Activated T-cell treated with anti-CD3 and anti-CD28 coated beads, Interleukin-2, amount 50 U/mL, for 4 hours (primary cell): ENCODE data around the gene HSBP1L1. TPM values are rescaled to one million over a fixed set of nuclear protein-coding genes. Genes with fewer than 3 reads are reported as not detected.
"Not testable (repeated sequence)": the region's sequence is repeated elsewhere in the genome, so short reads cannot be mapped to it uniquely, and the experiment has no call there.

Experiments used
- ATAC-seq, 2 donors: fragments of 200-7000 bp; cut with Tn5 transposase; one replicate each; pipeline ENCODE4 v1.10.0; 2021
- DNase-seq: peaks from one replicate; pipeline ENCODE4 v3.0.0-alpha.2; 2020
- H3K27me3 Mint-ChIP-seq: one replicate; pipeline ENCODE4 v1.8.0; 2021; ENCODE audit warnings: low read depth, mixed read lengths
- H3K36me3 Mint-ChIP-seq: one replicate; pipeline ENCODE4 v1.8.0; 2022; ENCODE audit warnings: mixed read lengths; ENCODE audit not compliant: insufficient read depth
- H3K4me1 Mint-ChIP-seq: one replicate; pipeline ENCODE4 v1.8.0; 2021; ENCODE audit warnings: low read depth, mixed read lengths
- H3K4me3 Mint-ChIP-seq: one replicate; pipeline ENCODE4 v1.8.0; 2021; ENCODE audit warnings: mild to moderate bottlenecking, moderate library complexity, mixed read lengths
- H3K9me3 Mint-ChIP-seq: one replicate; pipeline ENCODE4 v1.8.0; 2021; ENCODE audit warnings: mixed read lengths
- total RNA-seq, 3 donors: library from RNA; stranded (reverse); gene quantifications; one replicate each; pipeline ENCODE4 v1.2.1, GENCODE V29; 2021

The HSBP1L1 gene
- total RNA-seq, 3 donors from 2014 or later, result 1.5 to 4.8 (median 2.2) TPM

- Mint-ChIP-seq H3K4me3 (peak within 1 kb of the TSS; percentile 96), H3K36me3 (peaks cover 17% of the 10 kb centered on the region), H3K9me3 (no peaks in the 10 kb centered on the region), H3K27me3 (no peaks in the 10 kb centered on the region), H3K4me1 (peaks cover 33% of the 10 kb centered on the region)
- DNase-seq (peak; percentile 83), ATAC-seq (peak; percentile 97 to 98)
Measured at GRCh38 chr18:79988451-79989194, 24.2 kb downstream of the HSBP1L1 start, which contains the start of gene TXNL4A. Gene TXNL4A, minus strand, starts transcription at chr18:79988563. Its CDS starts 171 bp downstream, at chr18:79988392.

- ATAC-seq, result no peak
- no peak for DNase-seq
Measured at GRCh38 chr18:79989195-79989497, 24.7 kb downstream of the HSBP1L1 start.

GRCh38 chr18:79991494-79991893 lies 27.1 kb downstream of the HSBP1L1 start:
- no peak for DNase-seq
- no peak overlapping the region for H3K4me3 Mint-ChIP-seq
- ATAC-seq, result no peak
- peaks cover 10% of the 10 kb centered on the region for H3K4me1 Mint-ChIP-seq
- H3K9me3 Mint-ChIP-seq, result no peaks in the 10 kb centered on the region
- peaks cover 1% of the 10 kb centered on the region for H3K36me3 Mint-ChIP-seq
- H3K27me3 Mint-ChIP-seq, result no peaks in the 10 kb centered on the region

More at GRCh38 chr18:79989195-79989497, 24.7 kb downstream of the HSBP1L1 start:
- Mint-ChIP-seq H3K4me3 (peak overlapping the region; percentile 96), H3K4me1 (peaks cover 28% of the 10 kb centered on the region), H3K36me3 (peaks cover 15% of the 10 kb centered on the region), H3K27me3 (no peaks in the 10 kb centered on the region), H3K9me3 (no peaks in the 10 kb centered on the region)

- ATAC-seq, result peak in 1 of 2 donors; percentile 50
- not testable (repeated sequence) for H3K27me3 Mint-ChIP-seq, H3K4me1 Mint-ChIP-seq, H3K36me3 Mint-ChIP-seq, H3K4me3 Mint-ChIP-seq, DNase-seq
- H3K9me3 Mint-ChIP-seq, result peaks cover 13% of the 10 kb centered on the region
Measured at GRCh38 chr18:79999701-80000100, 35.3 kb downstream of the HSBP1L1 start.

- peaks cover 8% of the 10 kb centered on the region for H3K36me3 Mint-ChIP-seq
- no peak for DNase-seq
- no peaks in the 10 kb centered on the region for H3K27me3 Mint-ChIP-seq
- no peak for ATAC-seq
- no peaks in the 10 kb centered on the region for H3K4me1 Mint-ChIP-seq
- no peak overlapping the region for H3K4me3 Mint-ChIP-seq
- peaks cover 13% of the 10 kb centered on the region for H3K9me3 Mint-ChIP-seq
Measured at GRCh38 chr18:80000877-80001276, 36.4 kb downstream of the HSBP1L1 start.

- no peaks in the 10 kb centered on the region for H3K27me3 Mint-ChIP-seq
- H3K4me1 Mint-ChIP-seq, result no peaks in the 10 kb centered on the region
- peaks cover 13% of the 10 kb centered on the region for H3K9me3 Mint-ChIP-seq
- H3K4me3 Mint-ChIP-seq, result no peak overlapping the region
- DNase-seq (no peak), ATAC-seq (no peak)
- H3K36me3 Mint-ChIP-seq, result peaks cover 8% of the 10 kb centered on the region
Measured at GRCh38 chr18:80002468-80002867, 38.0 kb downstream of the HSBP1L1 start.

- no peak for ATAC-seq
- DNase-seq, result no peak
- Mint-ChIP-seq H3K9me3 (peaks cover 15% of the 10 kb centered on the region), H3K36me3 (peaks cover 6% of the 10 kb centered on the region), H3K27me3 (no peaks in the 10 kb centered on the region), H3K4me3 (no peak overlapping the region), H3K4me1 (no peaks in the 10 kb centered on the region)
Measured at GRCh38 chr18:80004600-80005342, 40.3 kb downstream of the HSBP1L1 start.

GRCh38 chr18:80006724-80007123 lies 42.3 kb downstream of the HSBP1L1 start:
- no peaks in the 10 kb centered on the region for H3K27me3 Mint-ChIP-seq
- no peaks in the 10 kb centered on the region for H3K4me1 Mint-ChIP-seq
- no peak for DNase-seq
- no peak overlapping the region for H3K4me3 Mint-ChIP-seq
- H3K36me3 Mint-ChIP-seq, result peaks cover 5% of the 10 kb centered on the region
- peaks cover 12% of the 10 kb centered on the region for H3K9me3 Mint-ChIP-seq
- no peak for ATAC-seq

GRCh38 chr18:80009661-80010550 lies 45.5 kb downstream of the HSBP1L1 start:
- peaks cover 20% of the 10 kb centered on the region for H3K9me3 Mint-ChIP-seq
- no peak overlapping the region for H3K4me3 Mint-ChIP-seq
- no peak for DNase-seq
- no peaks in the 10 kb centered on the region for H3K4me1 Mint-ChIP-seq
- no peaks in the 10 kb centered on the region for H3K27me3 Mint-ChIP-seq
- peaks cover 4% of the 10 kb centered on the region for H3K36me3 Mint-ChIP-seq
- ATAC-seq, result no peak

GRCh38 chr18:80010551-80010906 lies 46.1 kb downstream of the HSBP1L1 start:
- no peaks in the 10 kb centered on the region for H3K27me3 Mint-ChIP-seq
- ATAC-seq, result no peak
- no peak overlapping the region for H3K4me3 Mint-ChIP-seq

GRCh38 chr18:80011496-80012137 lies 47.2 kb downstream of the HSBP1L1 start:
- not testable (repeated sequence) for H3K36me3 Mint-ChIP-seq, ATAC-seq, H3K27me3 Mint-ChIP-seq, H3K4me3 Mint-ChIP-seq, H3K4me1 Mint-ChIP-seq, DNase-seq
- H3K9me3 Mint-ChIP-seq, result peaks cover 20% of the 10 kb centered on the region

More at GRCh38 chr18:80010551-80010906, 46.1 kb downstream of the HSBP1L1 start:
- H3K36me3 Mint-ChIP-seq, result peaks cover 4% of the 10 kb centered on the region
- H3K9me3 Mint-ChIP-seq, result peaks cover 20% of the 10 kb centered on the region
- H3K4me1 Mint-ChIP-seq, result no peaks in the 10 kb centered on the region
- no peak for DNase-seq

GRCh38 chr18:80012714-80013113 lies 48.3 kb downstream of the HSBP1L1 start:
- DNase-seq (no peak), ATAC-seq (no peak)
- no peak overlapping the region for H3K4me3 Mint-ChIP-seq
- H3K36me3 Mint-ChIP-seq, result peaks cover 4% of the 10 kb centered on the region
- H3K9me3 Mint-ChIP-seq, result peaks cover 20% of the 10 kb centered on the region
- no peaks in the 10 kb centered on the region for H3K4me1 Mint-ChIP-seq
- H3K27me3 Mint-ChIP-seq, result no peaks in the 10 kb centered on the region
